ENCODE results near the gene CORIN. TPM values are rescaled to one million over a fixed set of nuclear protein-coding genes. Genes with fewer than 3 reads are reported as not detected.

Gene CORIN
- total and polyA plus RNA-seq, 2 of the 4 experiments (the other 2 are of a cell fraction): 20.3 to 24.7 TPM

GRCh38 chr4:47675806-47676205 lies 162.1 kb downstream of the CORIN start:
- Histone ChIP-seq H2AK5ac (ENCODE audit: low read depth, low read length) (no peak overlapping the region), H2AFZ (replicated peaks; ENCODE audit: low read length, poor library complexity) (no peak overlapping the region), H3K9me1 (ENCODE audit: insufficient read depth, low read length) (no peaks in the 10 kb centered on the region), H3K4me3 (ENCODE audit: insufficient read depth, low read depth, low read length) (no peak overlapping the region), H4K8ac (ENCODE audit: low read depth in 2 of 2, low read length in 2 of 2) (no peak overlapping the region), H3K4me1 (ENCODE audit: control insufficient read depth, insufficient read depth, low read length) (no peaks in the 10 kb centered on the region), H3K18ac (ENCODE audit: low read depth, low read length) (no peak overlapping the region), H2BK20ac (ENCODE audit: low read depth, low read length) (no peak overlapping the region), H3K23ac (ENCODE audit: low read depth, low read length) (no peak overlapping the region), H3K4ac (ENCODE audit: low read depth, low read length) (no peak overlapping the region), H3K27ac (ENCODE audit: insufficient read depth, low read length) (no peak overlapping the region), H3K9ac (ENCODE audit: low read depth, low read length) (no peak overlapping the region), H3K36me3 (ENCODE audit: control insufficient read depth, insufficient read depth, low read length) (no peaks in the 10 kb centered on the region), H3K56ac (ENCODE audit: extremely low read depth, insufficient read depth, low read length) (no peak overlapping the region), H4K91ac (ENCODE audit: insufficient read depth, low read depth, low read length) (no peak overlapping the region), H3K9me3 (ENCODE audit: control insufficient read depth, insufficient read depth, low read length) (no peaks in the 10 kb centered on the region), H2AK9ac (replicated peaks; ENCODE audit: low read depth, low read length, poor library complexity) (no peak overlapping the region), H2BK120ac (ENCODE audit: low read depth, low read length) (no peak overlapping the region), H3K14ac (replicated peaks; ENCODE audit: low read depth, low read length) (no peak overlapping the region), H3K4me2 (ENCODE audit: low read depth, low read length) (no peak overlapping the region), H3K27me3 (ENCODE audit: control insufficient read depth, insufficient read depth, low read length) (peaks cover 6% of the 10 kb centered on the region), H2BK15ac (ENCODE audit: low read depth, low read length) (no peak overlapping the region), H3K79me1 (ENCODE audit: low read depth in 1 of 2, low read length in 2 of 2) (no peaks in the 10 kb centered on the region), H2BK5ac (ENCODE audit: low read depth, low read length, poor library complexity, severe bottlenecking) (no peak overlapping the region), H4K20me1 (ENCODE audit: insufficient read depth, low read length) (no peaks in the 10 kb centered on the region), H4K5ac (ENCODE audit: low read depth, low read length) (no peak overlapping the region)
- dilution Hi-C loops (cut with HindIII; ENCODE audit: low sequenced_read_pairs, unreplicated experiment) (no loop called here), in situ Hi-C loops (cut with MboI; ENCODE audit: low sequenced_read_pairs) (no loop called here), intact Hi-C loops (cut with micrococcal nuclease) (no loop called here)
- WGBS, 2 experiments (ENCODE audit: extremely low coverage in 2 of 2, insufficient read length in 1 of 2): no CpG with 5 or more reads among the region's 2 CpGs
- ChIA-PET CTCF (interaction anchor here (0.7 kb wide), 1 partner anchor 12 kb away, joined by 3 read pairs; no protein-coding TSS in a partner anchor), POLR2A (ENCODE audit: unreplicated experiment) (no interaction called here)
- ATAC-seq (ENCODE audit: low read depth) (no peak), DNase-seq (no peak)
- no TSS peak for BruUV-seq (replicated peaks)
- no peak for TF ChIP-seq FOS (IDR thresholded peaks at IDR 0.05; ENCODE audit: low read depth, low read length)
- TF ChIP-seq CEBPB (IDR thresholded peaks at IDR 0.05; ENCODE audit: low read depth, low read length): no peak
- no peak for TF ChIP-seq POLR2A (IDR thresholded peaks at IDR 0.05; ENCODE audit: low read depth, low read length)
- TF ChIP-seq NFE2L2 (IDR thresholded peaks at IDR 0.05; ENCODE audit: low read depth, low read length): no peak
- no peak for TF ChIP-seq MXI1 (IDR thresholded peaks at IDR 0.05; ENCODE audit: borderline replicate concordance, low read depth, low read length)
- no peak for TF ChIP-seq BHLHE40 (IDR thresholded peaks at IDR 0.05; ENCODE audit: low read depth, low read length)
- TF ChIP-seq CTCF (conservative IDR thresholded peaks at IDR 0.05; ENCODE audit: low read depth, low read length): no peak
- TF ChIP-seq MAFK (IDR thresholded peaks at IDR 0.05; ENCODE audit: low read depth, low read length): no peak
- TF ChIP-seq CHD1 (IDR thresholded peaks at IDR 0.05; ENCODE audit: low read depth, low read length): no peak
- TF ChIP-seq USF2 (IDR thresholded peaks at IDR 0.05; ENCODE audit: low read depth, low read length): no peak
